ENCODE measurements around the gene KLHL13.
"Not testable (repeated sequence)": the region's sequence is repeated elsewhere in the genome, so short reads cannot be mapped to it uniquely, and the experiment has no call there.

Gene KLHL13

DNA sequence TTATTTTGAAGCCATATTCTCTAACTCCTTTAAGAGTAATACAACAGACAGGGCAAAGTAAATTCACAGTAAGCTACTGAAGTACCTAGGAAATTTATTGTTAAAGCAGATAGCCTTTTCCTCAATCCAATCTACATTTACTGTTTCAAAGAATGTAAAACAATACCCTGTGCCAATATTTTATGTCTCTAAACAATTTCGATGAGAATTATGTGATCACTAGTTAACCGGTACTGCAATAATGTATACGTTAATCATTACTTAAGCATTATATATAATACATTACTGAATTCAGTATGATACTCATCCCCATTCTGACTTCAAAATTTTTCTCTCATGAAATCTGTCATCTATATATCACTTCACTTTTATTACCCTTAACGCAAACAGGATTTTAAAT, 28.5 kb downstream of the KLHL13 start:
- no peak for DNase-seq (ENCODE audit: low read depth in 2 of 3, low spot score in 1 of 3)

DNA sequence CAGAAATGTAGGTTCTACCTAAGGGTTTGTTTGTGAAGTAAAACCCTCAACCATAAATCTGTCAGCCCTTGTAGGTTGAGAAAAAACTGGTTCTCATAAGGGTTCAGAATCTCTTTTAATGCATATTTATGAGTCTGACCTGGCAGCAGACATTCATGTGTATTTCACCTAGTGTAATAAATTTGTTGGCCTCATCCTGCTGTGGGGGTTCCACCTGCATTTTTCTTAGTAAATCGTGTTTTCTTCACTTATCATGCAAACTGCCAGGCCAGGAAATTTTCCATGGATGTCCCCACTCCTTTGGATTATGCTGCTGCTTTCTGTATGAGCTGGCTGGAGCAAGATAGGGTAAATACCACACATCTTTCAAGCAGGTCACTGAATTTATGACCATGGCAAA, 42.4 kb downstream of the KLHL13 start:
- DNase-seq (ENCODE audit: low read depth in 2 of 3, low spot score in 1 of 3) = no peak

DNA sequence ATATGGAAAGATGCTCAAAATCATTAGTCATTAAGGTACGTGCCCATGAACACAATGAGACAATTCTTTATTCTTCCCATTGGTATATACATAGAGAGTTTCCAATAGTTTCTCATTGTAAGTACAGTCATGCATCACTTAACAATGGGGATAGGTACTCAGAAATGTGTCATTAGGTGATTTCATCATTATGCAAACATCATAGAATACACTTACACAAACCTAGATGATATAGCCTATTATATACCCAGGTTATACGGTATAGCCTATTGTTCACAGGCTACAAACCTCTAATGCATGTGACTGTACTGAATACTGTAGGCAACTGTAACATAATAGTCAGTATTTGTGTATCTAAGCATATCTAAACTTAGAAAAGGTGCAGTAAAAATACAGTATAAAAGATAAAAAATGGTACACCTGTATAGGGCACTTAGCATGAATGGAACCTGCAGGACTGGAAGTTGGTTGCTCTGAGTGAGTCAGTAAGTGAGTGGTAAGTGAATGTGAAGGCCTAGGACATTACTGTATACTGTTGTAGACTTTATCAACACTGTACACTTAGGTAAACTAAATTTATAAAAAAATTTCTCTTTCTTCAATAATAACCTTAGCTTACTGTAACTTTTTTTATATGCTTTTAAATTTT, 49.6 kb downstream of the KLHL13 start:
- no peak for DNase-seq (ENCODE audit: low read depth in 2 of 3, low spot score in 1 of 3)

DNA sequence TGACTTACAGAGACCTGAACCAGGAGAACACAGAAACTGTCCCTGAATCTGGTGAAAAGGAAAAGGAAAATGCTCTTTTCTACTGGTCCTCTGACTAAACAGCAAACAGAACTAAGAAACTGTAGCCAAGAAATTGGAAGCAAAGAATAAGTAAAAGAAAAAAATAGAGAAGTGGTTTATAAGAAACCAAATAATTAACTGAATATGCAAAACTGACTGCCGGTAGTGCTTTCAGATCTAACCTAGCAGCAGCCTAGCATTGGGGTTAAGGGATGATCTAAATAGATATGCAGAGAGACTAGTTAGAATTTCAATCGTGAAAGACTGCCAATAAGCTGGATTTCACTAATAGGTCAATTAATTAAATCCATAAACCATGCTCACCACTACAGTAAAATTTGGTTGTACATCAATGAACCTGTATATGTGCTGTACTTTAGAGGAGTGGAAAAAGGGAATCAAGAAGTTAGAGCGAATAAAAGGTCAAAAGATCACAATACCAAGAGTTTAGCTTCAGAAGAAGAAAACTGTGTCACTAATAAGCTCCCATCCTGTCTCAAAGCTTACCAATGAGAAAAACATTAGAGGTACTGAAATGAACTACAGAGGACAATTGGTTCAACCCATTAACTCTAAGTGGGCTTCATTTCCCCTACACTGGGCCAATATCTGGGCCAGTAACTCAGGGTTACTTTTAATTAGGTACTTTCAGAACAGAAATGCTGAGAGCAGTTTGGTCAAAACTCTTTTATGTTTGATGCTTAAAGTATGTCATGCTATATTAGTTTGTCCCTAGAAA, 53.6 kb downstream of the KLHL13 start:
- no peak for DNase-seq (ENCODE audit: low read depth in 2 of 3, low spot score in 1 of 3)

DNA sequence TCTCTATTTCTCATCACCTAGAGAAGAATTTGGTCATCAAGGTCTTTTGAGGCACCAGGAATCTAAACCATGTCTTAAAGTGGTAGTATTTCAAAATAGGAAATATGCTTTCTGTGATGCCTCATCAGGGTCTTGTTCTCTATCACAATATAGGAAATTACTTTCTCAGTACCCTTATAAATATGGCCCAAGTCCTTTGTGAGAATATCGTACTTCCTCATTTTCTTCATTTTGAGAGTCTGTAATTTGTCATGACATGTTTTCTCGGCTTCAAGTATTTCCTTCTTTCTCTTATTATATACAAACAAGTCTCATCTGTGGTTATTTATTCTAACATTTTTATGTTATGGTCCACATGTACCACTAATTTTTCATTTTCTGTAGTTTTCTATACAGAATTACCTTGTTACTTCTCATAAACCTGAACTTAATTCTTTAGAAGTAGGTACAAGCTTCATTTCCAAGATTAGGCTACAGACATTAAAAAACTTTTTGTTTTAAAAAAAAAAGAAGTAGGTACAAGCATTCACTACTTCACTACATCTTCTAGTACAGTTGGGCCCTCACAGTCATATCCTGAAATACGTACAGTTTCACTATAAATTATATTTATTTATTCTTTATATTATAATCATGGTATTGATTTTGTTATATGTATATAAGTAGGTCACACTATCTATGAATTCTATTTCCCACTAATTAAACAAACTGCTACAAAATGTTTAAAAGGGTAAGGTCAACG, 54.4 kb downstream of the KLHL13 start:
- DNase-seq (ENCODE audit: low read depth in 2 of 3, low spot score in 1 of 3) = no peak

DNA sequence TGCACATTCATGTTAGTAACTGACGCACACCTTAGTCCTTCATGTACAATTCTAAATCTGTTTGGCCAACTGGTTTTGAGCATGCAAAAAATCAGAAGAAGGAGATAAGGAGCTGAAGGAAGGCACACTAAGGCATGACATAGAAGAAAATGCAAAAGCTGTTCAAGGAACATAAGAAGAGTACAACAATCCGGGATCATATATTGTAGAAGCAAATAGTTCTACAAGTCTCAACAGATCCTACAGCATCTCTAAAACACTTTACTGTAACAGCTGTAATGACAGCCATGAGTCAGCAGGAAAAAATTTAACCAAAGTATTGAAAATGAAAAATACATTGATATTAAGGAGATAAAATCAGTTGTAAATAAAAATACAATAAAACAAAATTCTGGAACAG, 57.7 kb downstream of the KLHL13 start:
- no peak for DNase-seq (ENCODE audit: low read depth in 2 of 3, low spot score in 1 of 3)

DNA sequence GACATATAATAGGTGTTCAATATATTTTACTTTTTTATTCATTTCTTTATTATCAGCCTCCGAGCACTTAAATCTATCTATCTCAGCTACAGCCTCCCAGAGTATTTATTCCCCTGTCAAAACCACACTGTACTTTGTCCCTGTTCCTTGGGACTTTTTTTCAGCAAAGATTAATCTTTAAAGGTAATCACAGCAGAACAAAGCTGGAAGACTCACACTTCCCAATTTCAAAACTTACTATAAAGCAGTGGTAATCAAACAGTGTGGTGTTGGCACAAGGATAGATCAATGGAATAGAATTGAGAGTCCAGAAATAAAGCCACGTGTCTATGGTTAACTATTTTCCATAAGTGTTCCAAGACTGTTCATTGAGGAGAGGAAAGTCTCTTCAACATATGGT, 59.7 kb downstream of the KLHL13 start:
- no peak for DNase-seq (ENCODE audit: low read depth in 2 of 3, low spot score in 1 of 3)

DNA sequence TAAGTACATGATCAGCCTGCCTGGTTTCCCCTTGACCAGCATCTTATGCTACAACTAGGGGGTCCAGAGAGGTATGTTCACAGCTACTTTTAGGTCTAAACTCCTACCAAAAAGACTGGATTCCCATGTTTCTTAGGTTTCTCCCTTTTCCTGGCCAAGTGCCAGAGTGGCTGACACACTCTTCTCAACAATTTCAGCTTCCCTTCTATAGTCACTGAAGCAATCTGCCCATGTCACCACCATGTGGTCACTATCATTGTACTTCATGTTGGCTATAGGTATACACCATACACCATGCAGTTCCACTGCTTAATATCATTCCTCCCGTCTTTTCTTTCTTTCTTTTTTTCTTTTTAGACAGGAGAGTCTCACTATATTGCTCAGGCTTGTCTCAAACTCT, 66.9 kb downstream of the KLHL13 start:
- DNase-seq (ENCODE audit: low read depth in 2 of 3, low spot score in 1 of 3) = no peak

DNA sequence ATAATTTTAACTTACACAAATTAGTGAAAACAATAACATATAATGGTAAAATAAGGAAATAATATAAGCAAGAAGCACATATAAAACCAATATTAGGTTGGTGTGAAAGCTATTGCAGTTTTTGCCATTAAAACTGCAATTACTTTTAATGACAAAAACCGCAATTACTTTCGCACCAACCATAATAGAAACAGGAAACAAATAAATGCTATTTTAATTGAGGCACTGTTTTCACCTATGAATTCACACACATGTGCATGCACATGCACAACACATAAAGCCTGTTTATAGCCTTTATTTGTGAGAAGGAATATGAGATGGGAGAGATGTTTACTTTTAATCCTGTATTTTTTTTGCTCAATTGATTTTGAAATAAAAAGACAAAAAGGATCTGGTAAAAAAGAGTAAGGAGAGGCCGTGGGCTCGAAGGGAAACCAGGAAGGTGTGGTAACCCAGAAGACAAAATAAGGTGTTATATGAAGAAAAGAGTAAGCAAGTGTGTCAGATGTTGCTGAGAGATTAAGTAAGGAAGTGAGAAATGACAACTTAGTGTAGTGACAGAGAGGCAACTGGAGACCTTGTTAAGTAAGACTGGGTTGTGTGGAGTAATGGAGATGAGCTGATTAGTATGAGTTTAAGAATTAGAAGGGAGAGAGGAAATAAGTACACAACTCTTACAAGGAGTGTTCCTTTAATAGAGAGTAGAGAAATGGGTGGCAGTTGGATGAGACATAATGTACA, 69.0 kb downstream of the KLHL13 start:
- no peak for DNase-seq (ENCODE audit: low read depth in 2 of 3, low spot score in 1 of 3)

DNA sequence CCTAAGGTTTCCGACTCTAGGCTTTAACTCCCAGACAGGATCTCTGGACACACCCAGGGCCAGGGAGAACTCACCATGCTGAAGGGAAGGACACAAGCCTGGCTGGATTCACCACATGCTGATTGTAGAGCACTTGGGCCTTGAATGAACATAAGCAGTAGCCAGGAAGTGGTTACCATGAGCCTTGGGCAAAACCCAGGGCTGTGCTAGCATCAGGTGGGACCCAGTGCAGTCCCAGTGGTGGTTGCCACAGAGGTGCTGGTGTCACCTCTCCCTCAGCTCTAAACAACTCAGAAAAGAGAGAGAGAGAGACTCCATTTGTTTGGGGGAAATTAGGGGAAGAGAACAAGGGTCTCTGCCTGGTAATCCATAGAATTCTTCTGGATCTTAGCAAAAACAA, 77.0 kb downstream of the KLHL13 start:
- DNase-seq (ENCODE audit: low read depth in 2 of 3, low spot score in 1 of 3) = no peak

DNA sequence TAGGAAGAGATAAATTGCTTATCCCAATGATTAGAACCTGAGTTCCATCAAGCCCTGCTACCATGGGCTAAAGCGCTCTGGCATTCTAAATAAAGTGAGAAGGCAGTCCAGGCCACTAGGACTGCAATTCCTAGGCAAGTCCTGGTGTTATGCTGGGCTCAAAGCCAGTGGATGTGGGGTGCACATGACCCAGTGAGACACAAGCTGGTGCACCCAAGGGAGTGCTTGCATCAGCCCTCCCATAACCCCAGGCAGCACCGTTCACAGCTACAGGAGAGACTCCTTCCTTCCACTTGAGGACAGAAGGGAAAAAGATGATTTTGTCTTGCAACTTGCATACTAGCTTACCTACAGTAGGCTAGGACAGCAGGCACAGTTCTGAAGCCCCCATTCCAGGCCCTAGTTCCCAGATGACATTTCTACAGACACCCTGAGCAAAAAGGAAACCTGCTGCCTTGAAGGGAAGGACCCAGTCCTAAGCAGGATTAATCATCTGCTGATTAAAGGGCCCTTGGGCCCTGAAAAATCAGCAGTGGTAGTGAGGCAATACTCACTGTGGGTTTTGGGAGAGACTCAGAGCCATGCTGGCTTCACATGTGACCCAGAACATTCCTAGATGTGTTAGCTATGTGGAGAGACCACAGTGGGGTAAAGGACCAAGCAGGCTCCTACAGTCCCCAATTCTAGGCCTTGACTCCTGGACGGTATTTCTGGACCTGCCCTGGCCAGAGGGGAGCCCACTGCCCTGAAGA, 77.8 kb downstream of the KLHL13 start:
- DNase-seq (ENCODE audit: low read depth in 2 of 3, low spot score in 1 of 3) = no peak

DNA sequence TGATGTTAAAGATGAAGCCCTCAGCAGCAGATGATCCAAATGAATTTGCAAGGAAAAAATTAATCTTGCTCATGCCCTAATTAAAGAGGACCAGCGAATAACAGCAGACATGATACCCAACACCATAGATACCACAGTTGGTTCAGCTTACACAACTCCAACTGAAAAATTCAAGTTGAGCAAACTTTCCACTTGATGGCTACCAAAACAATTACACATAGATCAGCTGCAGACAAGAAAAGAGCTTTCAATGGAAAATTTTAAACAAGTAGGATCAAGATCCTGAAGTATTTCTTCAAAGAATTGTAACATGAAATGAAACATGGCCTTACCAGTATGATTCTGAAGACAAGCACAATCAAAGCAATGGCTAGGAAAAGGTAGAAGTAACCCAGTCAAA, 90.0 kb downstream of the KLHL13 start:
- DNase-seq (ENCODE audit: low read depth in 2 of 3, low spot score in 1 of 3) = no peak

DNA sequence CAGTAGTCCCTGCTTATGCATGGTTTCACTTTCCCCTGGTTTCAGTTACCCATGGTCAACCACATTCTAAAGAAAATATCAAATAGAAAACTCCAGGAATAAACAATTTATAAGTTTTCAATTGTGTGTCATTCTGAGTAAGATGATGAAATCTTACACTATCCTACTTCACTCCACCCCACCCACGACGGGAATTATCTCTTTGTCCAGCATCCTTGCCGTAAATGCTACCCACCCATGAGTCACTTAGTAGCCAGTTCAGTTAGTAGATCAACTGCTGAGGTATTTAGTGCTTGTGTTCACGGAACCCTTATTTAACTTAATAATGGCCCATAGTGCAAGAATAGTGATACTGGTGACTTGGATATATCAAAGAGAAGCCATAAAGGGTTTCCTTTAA, 91.4 kb downstream of the KLHL13 start:
- DNase-seq (ENCODE audit: low read depth in 2 of 3, low spot score in 1 of 3) = no peak

DNA sequence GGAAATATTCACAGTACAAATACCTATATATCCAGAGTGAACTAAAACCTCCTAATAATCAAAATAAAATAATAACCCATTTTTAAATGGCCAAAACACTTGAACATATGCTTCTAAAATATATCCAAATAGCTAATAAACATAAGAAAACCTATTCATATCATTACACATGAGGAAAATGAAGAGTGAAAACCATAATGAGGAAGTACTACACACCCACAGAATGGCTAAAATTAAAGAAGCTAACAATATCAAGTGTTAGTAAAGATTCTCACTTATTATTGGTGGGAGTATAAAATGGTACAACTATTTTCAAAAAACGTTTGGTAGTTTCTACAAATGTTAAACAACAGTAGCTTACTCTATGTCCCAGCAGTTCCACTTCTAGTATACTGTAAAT, 92.1 kb downstream of the KLHL13 start:
- no peak for DNase-seq (ENCODE audit: low read depth in 2 of 3, low spot score in 1 of 3)

DNA sequence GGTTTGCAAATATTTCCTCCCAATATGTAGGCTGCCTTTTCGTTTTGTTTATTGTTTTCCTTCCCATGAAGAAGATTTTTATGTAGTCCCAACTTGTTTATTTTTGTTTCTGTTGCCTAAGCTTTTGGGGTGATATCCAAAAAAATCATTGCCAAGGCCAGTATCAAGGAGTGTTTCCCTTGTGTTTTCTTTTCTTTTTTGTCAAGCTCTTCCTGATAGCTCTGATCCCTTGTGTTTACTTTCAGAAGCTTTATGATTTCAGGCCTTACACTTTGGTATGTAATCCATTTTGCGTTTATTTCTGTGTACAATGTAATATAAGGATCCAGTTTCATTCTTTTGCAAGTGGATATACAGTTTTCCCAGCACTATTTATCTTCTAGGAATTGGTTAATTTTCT, 93.9 kb downstream of the KLHL13 start:
- no peak for DNase-seq (ENCODE audit: low read depth in 2 of 3, low spot score in 1 of 3)

DNA sequence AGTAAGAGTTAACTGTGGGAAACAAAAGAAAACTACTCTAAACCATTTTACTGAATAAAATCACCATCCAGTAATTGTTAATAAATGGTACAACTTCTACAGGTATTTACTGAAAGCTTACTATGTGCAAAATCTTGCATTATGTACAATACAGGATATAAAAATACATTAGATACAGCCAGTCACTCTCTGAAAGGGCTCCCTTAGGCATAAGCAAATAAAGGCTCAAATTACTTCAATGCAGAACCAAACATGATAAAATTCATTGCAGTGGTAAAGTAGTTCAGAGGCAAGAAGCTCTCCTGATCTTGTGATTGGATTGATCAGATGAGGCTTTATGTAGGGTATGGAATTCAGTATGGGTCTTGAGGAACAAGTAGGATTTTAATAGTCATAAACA, 100.2 kb downstream of the KLHL13 start:
- no peak for DNase-seq (ENCODE audit: low read depth in 2 of 3, low spot score in 1 of 3)

DNA sequence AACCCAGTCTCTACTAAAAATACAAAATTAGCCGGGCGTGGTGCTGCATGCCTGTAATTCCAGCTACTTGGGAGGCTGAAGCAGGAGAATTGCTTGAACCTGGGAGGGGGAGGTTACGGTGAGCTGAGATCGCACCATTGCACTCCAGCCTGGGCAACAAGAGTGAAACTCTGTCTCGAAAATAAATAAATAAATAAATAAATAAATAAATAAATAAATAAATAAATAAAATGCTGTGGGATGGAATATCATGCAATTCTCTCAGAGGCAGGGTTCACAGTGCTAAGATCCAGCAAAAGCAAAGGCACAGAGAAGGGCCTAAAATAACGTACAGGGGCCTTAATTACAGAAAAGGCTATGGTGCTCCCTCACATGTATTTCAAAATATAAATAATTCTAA, 114.2 kb downstream of the KLHL13 start:
- not testable (repeated sequence) for DNase-seq (ENCODE audit: low read depth in 2 of 3, low spot score in 1 of 3)

DNA sequence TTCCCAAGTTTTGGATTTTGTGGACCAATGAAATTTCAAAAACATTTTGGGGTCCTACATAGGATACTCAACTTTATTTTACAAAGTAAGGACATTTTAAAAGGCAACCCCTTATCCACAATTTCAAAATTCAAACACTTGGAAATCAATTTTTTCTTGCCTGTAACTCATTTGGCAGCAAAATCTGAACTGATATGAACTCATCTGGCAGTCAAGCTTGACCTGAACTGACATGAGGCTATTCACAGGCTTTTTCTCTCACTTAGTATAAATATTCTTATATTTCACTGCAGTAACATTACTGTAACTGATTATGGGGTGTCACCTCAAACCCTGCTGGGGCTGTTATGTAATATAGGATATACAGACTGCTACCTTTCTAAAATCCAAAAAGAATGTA, 116.1 kb downstream of the KLHL13 start:
- no peak for DNase-seq (ENCODE audit: low read depth in 2 of 3, low spot score in 1 of 3)

DNA sequence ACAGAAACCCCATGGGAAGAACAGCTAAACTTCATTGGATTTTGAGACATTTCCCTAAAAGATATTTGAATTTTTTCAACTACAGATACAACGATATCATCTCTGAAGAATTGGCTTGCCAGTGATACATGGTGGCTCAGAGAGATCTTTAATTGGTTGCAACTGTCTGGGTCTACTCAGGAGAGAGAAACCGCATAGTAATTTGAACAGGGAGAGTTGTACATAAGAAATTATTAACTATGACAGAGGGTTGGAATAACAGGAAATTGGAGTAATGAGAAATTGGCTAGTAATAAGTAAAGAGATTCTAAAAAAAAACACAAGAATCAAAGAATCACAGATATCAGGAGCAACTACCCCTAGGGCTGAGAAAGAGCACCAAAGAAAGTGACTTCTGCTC, 118.4 kb downstream of the KLHL13 start:
- DNase-seq (ENCODE audit: low read depth in 2 of 3, low spot score in 1 of 3) = no peak

DNA sequence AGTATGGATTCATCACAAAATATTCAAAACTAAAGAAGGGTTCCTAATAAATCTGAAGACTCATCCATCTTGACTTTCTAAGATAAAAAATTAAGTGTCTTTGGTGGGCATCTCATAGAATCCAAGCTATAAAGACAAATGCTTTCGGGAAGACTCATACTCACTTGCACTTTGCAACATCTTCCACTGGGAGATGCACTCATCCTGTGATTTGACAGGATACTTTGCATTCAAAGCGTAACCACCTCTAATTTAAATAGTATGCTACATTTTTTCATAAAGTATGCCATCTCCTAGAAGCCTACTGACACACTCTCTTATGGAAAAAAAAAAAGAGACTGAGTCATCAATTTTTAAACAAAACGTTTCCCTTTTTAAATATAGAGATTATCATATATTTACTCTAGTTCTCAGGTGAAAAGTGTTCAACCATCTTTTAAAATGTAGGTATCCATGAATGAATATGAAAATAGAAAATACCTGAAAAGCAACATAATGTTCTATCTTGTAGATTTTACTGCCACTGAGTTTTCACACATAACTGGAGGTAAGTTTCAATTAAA, 119.6 kb downstream of the KLHL13 start:
- no peak for DNase-seq (ENCODE audit: low read depth in 2 of 3, low spot score in 1 of 3)

DNA sequence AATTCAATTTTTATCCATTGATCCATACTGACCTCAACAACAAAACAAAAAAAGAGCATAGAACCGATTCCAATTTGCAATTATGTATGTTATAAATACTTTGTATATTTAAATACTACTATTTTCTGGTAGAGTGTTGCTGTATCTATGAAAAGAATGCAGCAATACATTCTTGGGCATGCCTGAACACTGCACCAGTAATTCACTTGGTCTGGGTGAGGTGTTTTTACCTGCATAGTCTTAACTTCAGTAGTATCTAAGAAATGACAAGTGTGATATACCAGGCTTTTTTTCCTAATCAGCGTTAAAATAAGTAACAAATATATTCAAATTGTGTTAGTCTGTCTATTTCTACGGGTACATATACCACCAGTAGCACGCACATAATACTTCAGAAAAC, 120.2 kb downstream of the KLHL13 start:
- DNase-seq (ENCODE audit: low read depth in 2 of 3, low spot score in 1 of 3) = no peak
